Tibial nerve (tissue), 4 donors: ENCODE measurements around the gene FAM83D. TPM values are rescaled to one million over a fixed set of nuclear protein-coding genes. Genes with fewer than 3 reads are reported as not detected.

Experiments used
- DNase-seq, 2 donors: peaks; one replicate each; pipeline ENCODE4 v3.0.0-alpha.2; 2019; ENCODE audit warnings: low spot score in 2 of 2
- H3K27ac ChIP-seq, 4 donors: fragments of 200-600 bp; sonication (generic) in 3 of 4; one replicate each; pipeline ENCODE4 v1.5.1; 2017 to 2019; ENCODE audit warnings: mild to moderate bottlenecking in 1 of 4
- H3K27me3 ChIP-seq, 2 donors: fragments of 200-600 bp; sonication (generic) in 1 of 2; one replicate each; pipeline versions ENCODE4 v1.5.1 to v1.6.0; 2017 to 2019
- H3K36me3 ChIP-seq, 3 donors: fragments of 200-600 bp; sonication (generic); one replicate each; pipeline ENCODE4 v1.5.1; 2018 to 2019
- H3K4me1 ChIP-seq, 4 donors: fragments of 200-600 bp; sonication (generic) in 3 of 4; one replicate each; pipeline ENCODE4 v1.5.1; 2017 to 2019
- H3K4me3 ChIP-seq, 4 donors: fragments of 200-600 bp; sonication (generic) in 3 of 4; one replicate each; pipeline ENCODE4 v1.5.1; 2017 to 2019; ENCODE audit warnings: mild to moderate bottlenecking in 1 of 4, moderate library complexity in 1 of 4
- H3K9me3 ChIP-seq, 4 donors: fragments of 200-600 bp; sonication (generic) in 3 of 4; one replicate each; pipeline ENCODE4 v1.5.1; 2017 to 2019
- EP300 ChIP-seq, 2 donors: sonication (generic); formaldehyde crosslinking; IDR thresholded peaks; one replicate each; pipeline ENCODE4 v1.6.1; 2017; ENCODE audit warnings: antibody characterized with exemption in 2 of 2, mild to moderate bottlenecking in 1 of 2
- POLR2A ChIP-seq, 2 donors: fragments of 450-650 bp; IDR thresholded peaks; one replicate each; pipeline ENCODE4 v1.6.1; 2017; ENCODE audit warnings: antibody characterized with exemption in 2 of 2, mild to moderate bottlenecking in 2 of 2, moderate library complexity in 2 of 2
- WGBS, 2 donors: methylation state at CpG; one replicate each; pipeline ENCODE4 v1.1.5; 2018; 5-methylcytosine and 5-hydroxymethylcytosine counted together
- total RNA-seq, 4 donors: library from RNA; depleted of rRNA; stranded (reverse); fragments of >200 nt; gene quantifications; one replicate each; pipeline ENCODE4 v1.1.0, GENCODE V29; 2016
- TF ChIP-seq, protein P1 (sequence below), 5 experiments: fragments of 200-600 bp in 3 of 5; fragments of 450-650 bp in 2 of 5; sonication (generic) in 3 of 5; IDR thresholded peaks; one replicate each; pipeline ENCODE4 v1.5.1; 2016 to 2019; ENCODE audit warnings: antibody characterized with exemption in 5 of 5, mild to moderate bottlenecking in 3 of 5, moderate library complexity in 2 of 5

FAM83D gene, protein sequence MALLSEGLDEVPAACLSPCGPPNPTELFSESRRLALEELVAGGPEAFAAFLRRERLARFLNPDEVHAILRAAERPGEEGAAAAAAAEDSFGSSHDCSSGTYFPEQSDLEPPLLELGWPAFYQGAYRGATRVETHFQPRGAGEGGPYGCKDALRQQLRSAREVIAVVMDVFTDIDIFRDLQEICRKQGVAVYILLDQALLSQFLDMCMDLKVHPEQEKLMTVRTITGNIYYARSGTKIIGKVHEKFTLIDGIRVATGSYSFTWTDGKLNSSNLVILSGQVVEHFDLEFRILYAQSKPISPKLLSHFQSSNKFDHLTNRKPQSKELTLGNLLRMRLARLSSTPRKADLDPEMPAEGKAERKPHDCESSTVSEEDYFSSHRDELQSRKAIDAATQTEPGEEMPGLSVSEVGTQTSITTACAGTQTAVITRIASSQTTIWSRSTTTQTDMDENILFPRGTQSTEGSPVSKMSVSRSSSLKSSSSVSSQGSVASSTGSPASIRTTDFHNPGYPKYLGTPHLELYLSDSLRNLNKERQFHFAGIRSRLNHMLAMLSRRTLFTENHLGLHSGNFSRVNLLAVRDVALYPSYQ
- total RNA-seq: under 1 TPM in 2 of 4 donors, not detected in 2; 0.42 to 0.90 TPM

DNA sequence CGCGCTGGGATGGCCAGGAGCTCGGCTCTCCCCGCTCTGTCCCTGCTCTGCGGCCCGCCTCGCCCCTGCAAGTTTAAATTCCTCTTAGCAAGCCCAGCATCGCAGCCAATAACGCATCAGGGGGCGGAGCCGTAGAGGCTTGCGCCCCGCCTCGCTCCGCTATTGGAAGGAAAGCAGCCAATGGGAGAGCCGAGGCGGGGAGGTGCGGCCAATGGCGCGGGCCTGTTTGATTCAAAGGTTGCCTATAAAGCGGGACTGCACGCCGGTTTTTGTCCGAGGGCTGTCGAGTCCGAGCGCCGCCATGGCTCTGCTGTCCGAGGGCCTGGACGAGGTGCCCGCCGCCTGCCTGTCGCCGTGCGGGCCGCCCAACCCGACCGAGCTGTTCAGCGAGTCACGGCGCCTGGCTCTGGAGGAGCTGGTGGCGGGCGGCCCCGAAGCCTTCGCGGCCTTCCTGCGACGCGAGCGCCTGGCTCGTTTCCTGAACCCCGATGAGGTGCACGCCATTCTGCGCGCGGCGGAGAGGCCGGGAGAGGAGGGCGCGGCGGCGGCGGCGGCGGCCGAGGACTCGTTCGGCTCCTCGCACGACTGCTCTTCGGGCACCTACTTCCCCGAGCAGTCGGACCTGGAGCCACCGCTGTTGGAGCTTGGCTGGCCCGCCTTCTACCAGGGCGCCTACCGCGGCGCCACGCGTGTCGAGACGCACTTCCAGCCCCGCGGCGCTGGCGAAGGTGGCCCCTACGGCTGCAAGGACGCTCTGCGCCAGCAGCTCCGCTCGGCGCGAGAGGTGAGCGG, at the start of gene FAM83D:
FAM83D (plus strand) TSS at position 276 of the 792 bp plus-strand sequence; CDS start at position 302, 26 bp downstream.
- H3K27me3 ChIP-seq: peaks cover 0 to 20% of the 10 kb centered on the region in 2 donors
- H3K9me3 ChIP-seq: no peaks in the 10 kb centered on the region
- H3K4me1 ChIP-seq: peaks cover 0 to 15% (median 7%) of the 10 kb centered on the region in 4 donors
- H3K27ac ChIP-seq: peak within 1 kb of the TSS in 1 of 4 donors; percentile 62
- H3K4me3 ChIP-seq: peak within 1 kb of the TSS; percentile 35 to 60 (median 45)
- H3K36me3 ChIP-seq: no peaks in the 10 kb centered on the region
- WGBS, 2 donors: 0 to 3% methylated on average over 34 to 61 of the region's 95 CpGs
- peak; percentile 54 to 71 for DNase-seq
- TF ChIP-seq, protein P1, sequence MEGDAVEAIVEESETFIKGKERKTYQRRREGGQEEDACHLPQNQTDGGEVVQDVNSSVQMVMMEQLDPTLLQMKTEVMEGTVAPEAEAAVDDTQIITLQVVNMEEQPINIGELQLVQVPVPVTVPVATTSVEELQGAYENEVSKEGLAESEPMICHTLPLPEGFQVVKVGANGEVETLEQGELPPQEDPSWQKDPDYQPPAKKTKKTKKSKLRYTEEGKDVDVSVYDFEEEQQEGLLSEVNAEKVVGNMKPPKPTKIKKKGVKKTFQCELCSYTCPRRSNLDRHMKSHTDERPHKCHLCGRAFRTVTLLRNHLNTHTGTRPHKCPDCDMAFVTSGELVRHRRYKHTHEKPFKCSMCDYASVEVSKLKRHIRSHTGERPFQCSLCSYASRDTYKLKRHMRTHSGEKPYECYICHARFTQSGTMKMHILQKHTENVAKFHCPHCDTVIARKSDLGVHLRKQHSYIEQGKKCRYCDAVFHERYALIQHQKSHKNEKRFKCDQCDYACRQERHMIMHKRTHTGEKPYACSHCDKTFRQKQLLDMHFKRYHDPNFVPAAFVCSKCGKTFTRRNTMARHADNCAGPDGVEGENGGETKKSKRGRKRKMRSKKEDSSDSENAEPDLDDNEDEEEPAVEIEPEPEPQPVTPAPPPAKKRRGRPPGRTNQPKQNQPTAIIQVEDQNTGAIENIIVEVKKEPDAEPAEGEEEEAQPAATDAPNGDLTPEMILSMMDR (IDR thresholded peaks at IDR 0.05): peak in 1 of 5 experiments; percentile 84
- TF ChIP-seq POLR2A (IDR thresholded peaks at IDR 0.05) (peak in 1 of 2 donors; percentile 51), EP300 (IDR thresholded peaks at IDR 0.05) (peak; percentile 30 to 45)

DNA sequence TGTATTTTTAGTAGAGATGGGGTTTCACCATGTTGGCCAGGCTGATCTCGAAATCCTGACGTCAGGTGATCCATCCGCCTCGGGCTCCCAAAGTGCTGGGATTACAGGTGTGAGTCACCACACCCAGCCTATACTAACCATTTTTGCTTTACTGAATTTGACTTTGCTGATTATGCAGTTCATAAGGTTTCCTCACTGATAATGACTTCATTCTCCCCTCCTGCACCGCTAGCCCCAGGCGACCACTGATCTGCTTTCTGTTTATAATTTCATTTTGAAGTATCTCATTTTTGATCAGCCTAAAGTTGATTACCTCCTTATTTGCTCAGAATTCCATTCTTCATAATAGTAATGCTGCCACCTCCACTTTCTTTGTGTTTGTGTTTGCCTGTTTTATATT, 48.7 kb upstream of the FAM83D start:
- TF ChIP-seq, protein P1 (IDR thresholded peaks at IDR 0.05): no peak
- no peak for TF ChIP-seq POLR2A (IDR thresholded peaks at IDR 0.05)
- no peak for TF ChIP-seq EP300 (IDR thresholded peaks at IDR 0.05)
- Histone ChIP-seq H3K27me3 (no peaks in the 10 kb centered on the region), H3K9me3 (peaks cover 0 to 2% (median 0%) of the 10 kb centered on the region in 4 donors), H3K4me3 (no peak overlapping the region), H3K27ac (no peak overlapping the region), H3K4me1 (peaks cover 0 to 15% (median 3%) of the 10 kb centered on the region in 4 donors), H3K36me3 (no peaks in the 10 kb centered on the region)
- 91 to 95% methylated on average over 6 of the region's 6 CpGs for WGBS, 2 donors
- no peak for DNase-seq

DNA sequence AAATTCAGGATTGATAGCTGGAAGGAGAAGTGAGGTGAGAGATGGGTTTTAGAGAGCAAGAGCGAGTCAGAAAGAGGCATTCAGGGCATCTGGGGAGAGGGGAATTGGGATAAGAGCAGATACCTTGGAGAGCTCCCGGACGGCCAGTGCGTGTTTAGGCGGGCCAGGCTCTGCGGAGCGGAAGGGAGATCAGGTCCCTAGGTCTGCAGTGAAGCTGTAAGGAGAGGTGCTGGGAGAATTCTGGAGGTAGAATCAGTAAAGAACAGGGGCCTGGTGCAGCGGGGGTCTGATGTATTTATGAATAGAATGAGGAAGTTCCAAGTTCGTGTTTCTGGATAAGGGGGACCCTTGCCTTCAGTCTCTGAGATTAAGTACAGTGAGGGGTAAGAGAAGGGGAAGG, 47.4 kb upstream of the FAM83D start:
- no peak overlapping the region for H3K27ac ChIP-seq
- peaks cover 0 to 18% (median 3%) of the 10 kb centered on the region in 4 donors for H3K4me1 ChIP-seq
- TF ChIP-seq, protein P1 (IDR thresholded peaks at IDR 0.05): no peak
- TF ChIP-seq POLR2A (IDR thresholded peaks at IDR 0.05) (no peak), EP300 (IDR thresholded peaks at IDR 0.05) (no peak)
- H3K27me3 ChIP-seq: no peaks in the 10 kb centered on the region
- DNase-seq: no peak
- no peak overlapping the region for H3K4me3 ChIP-seq
- H3K36me3 ChIP-seq: no peaks in the 10 kb centered on the region
- H3K9me3 ChIP-seq: peaks cover 0 to 2% (median 0%) of the 10 kb centered on the region in 4 donors
- WGBS, 2 donors: 12 to 20% methylated on average over 9 of the region's 9 CpGs

DNA sequence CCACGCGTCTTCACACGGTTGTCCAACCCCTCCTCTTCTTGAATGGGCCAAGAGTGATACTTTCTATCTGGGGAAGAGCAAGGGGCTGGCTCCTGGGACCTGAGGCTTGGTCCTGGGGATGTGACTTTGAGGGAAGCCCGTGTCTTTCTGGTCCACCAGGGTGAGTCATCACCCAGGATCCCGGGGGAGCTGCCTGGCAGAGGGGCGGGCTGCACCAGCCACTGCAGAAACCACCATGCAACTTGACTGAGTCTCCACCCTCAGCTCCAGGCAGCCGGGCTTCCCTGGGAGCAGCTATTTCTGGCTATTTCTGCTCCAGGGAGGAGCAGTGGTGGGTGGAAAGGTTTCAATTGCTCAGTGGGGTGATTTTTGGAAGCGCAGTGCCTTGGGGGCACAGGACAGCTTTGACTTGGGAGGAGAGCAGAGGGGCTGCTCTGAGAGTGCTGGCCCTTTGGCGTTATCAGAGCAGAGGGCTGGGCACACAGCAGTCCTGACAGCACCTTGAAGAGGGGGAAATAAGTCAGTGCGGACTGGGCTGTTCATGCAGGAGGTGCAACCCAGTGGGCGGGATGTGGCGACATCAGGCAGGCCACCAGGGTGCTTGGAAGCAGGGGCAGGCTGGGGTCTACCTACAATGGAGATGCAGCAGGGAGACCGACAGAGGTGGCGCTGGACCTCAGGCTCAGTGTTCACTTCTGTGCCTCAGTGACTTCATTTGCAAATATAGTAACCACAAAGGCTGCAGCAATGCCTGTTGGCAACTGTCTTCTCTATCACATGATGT, 45.1 kb upstream of the FAM83D start:
- peaks cover 0 to 2% (median 0%) of the 10 kb centered on the region in 4 donors for H3K9me3 ChIP-seq
- H3K27ac ChIP-seq: no peak overlapping the region
- no peaks in the 10 kb centered on the region for H3K36me3 ChIP-seq
- no peak for TF ChIP-seq EP300 (IDR thresholded peaks at IDR 0.05)
- TF ChIP-seq POLR2A (IDR thresholded peaks at IDR 0.05): no peak
- TF ChIP-seq, protein P1 (IDR thresholded peaks at IDR 0.05): no peak
- no peak overlapping the region for H3K4me3 ChIP-seq
- DNase-seq: no peak
- H3K27me3 ChIP-seq: no peaks in the 10 kb centered on the region
- WGBS, 2 donors: 66 to 70% methylated on average over 13 to 14 of the region's 14 CpGs
- peaks cover 0 to 5% (median 0%) of the 10 kb centered on the region in 4 donors for H3K4me1 ChIP-seq
